MM.1S (cell line): ENCODE measurements around the gene AHCY.

Experiments used
- EZH2 ChIP-seq: fragments of 300-600 bp; sonication (generic); optimal IDR thresholded peaks from 2 replicates; pipeline ENCODE3; 2017; ENCODE audit warnings: low read depth, mild to moderate bottlenecking, antibody characterized with exemption, low read length, mixed read lengths
- EZH2phosphoT487 ChIP-seq: fragments of 300-600 bp; sonication (generic); IDR thresholded peaks from 2 replicates; pipeline ENCODE4 v1.6.1; 2018; ENCODE audit warnings: antibody characterized with exemption, low read length
- TF ChIP-seq, protein P1 (sequence below): fragments of 300-600 bp; sonication (generic); IDR thresholded peaks from 2 replicates; pipeline ENCODE4 v1.5.1; 2016; ENCODE audit warnings: antibody characterized with exemption, low read length, mixed read lengths

DNA sequence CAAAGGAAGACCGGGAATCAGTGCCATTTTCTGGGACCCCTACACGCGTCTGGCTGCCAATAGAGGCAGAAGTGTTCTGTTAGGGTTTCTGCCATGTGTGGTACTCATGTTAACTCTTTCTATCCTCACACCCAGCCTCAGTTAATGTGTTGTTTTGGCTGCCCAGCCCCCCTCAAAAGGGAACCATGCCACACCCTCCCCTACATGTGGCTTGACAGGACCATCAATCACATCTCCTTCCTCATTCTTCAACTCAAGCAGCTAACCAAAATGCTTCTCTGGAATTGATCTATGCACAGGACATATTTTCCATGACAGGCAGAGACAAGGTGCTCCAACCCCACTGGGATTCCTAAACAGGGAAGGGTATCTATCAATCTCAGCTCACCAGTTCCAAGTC is 22.0 kb downstream of the AHCY start:
- TF ChIP-seq, protein P1, sequence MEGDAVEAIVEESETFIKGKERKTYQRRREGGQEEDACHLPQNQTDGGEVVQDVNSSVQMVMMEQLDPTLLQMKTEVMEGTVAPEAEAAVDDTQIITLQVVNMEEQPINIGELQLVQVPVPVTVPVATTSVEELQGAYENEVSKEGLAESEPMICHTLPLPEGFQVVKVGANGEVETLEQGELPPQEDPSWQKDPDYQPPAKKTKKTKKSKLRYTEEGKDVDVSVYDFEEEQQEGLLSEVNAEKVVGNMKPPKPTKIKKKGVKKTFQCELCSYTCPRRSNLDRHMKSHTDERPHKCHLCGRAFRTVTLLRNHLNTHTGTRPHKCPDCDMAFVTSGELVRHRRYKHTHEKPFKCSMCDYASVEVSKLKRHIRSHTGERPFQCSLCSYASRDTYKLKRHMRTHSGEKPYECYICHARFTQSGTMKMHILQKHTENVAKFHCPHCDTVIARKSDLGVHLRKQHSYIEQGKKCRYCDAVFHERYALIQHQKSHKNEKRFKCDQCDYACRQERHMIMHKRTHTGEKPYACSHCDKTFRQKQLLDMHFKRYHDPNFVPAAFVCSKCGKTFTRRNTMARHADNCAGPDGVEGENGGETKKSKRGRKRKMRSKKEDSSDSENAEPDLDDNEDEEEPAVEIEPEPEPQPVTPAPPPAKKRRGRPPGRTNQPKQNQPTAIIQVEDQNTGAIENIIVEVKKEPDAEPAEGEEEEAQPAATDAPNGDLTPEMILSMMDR = no peak
- TF ChIP-seq EZH2 = no peak
- TF ChIP-seq EZH2phosphoT487 = no peak
